AG09319 (cell line): Measurements from ENCODE around the gene TMPRSS5.

Experiments
- DNase-seq: peaks from one replicate; pipeline ENCODE4 v3.0.0-alpha.2; 2010; ENCODE audit warnings: low read depth; ENCODE audit errors: extremely low read depth
- TF ChIP-seq, protein P1 (sequence below): IDR thresholded peaks from 2 replicates; pipeline ENCODE4 v1.5.1; 2011; ENCODE audit warnings: low read depth, mild to moderate bottlenecking, inconsistent platforms, low read length, moderate library complexity

The TMPRSS5 gene

DNA sequence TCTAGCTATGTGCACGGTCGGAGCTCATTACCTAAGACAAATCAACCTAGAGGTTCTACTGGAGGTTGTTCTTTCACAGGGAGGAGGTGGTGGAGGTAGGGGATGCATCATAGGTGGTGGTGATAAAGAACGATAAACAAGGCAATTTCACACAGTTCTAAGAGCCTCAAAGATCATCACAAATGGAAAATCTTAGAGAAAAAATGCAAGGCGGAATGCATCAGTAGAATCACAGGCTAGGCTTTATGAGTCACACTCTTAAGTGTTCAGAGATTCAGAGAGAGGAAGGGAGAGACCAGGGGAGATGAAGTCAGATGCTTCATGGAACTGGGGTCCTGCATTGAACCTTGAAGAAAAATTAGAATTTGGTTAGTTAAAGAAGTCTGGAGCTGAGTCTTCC is 58.3 kb downstream of the TMPRSS5 start:
- TF ChIP-seq, protein P1, sequence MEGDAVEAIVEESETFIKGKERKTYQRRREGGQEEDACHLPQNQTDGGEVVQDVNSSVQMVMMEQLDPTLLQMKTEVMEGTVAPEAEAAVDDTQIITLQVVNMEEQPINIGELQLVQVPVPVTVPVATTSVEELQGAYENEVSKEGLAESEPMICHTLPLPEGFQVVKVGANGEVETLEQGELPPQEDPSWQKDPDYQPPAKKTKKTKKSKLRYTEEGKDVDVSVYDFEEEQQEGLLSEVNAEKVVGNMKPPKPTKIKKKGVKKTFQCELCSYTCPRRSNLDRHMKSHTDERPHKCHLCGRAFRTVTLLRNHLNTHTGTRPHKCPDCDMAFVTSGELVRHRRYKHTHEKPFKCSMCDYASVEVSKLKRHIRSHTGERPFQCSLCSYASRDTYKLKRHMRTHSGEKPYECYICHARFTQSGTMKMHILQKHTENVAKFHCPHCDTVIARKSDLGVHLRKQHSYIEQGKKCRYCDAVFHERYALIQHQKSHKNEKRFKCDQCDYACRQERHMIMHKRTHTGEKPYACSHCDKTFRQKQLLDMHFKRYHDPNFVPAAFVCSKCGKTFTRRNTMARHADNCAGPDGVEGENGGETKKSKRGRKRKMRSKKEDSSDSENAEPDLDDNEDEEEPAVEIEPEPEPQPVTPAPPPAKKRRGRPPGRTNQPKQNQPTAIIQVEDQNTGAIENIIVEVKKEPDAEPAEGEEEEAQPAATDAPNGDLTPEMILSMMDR: no peak
- no peak for DNase-seq

DNA sequence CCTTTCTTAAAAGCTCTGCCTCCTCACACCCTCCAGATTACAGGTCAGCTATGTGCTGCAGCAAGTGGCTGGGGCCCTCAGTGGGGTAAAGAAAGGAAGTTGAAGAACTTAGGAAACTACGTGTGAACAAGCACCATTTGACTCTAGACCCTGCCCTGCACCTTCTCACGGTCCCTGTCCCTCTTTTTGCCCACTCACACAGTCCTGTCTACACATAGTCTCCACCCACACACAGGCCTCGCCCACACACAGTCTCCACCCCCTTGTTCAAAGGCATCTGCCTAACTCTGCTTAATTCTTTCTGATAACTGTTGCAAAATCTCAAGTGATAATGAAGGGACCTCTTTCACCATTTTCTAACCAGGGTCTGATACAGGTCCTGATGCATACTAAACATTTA is 59.0 kb downstream of the TMPRSS5 start:
- no peak for DNase-seq
- TF ChIP-seq, protein P1: no peak

DNA sequence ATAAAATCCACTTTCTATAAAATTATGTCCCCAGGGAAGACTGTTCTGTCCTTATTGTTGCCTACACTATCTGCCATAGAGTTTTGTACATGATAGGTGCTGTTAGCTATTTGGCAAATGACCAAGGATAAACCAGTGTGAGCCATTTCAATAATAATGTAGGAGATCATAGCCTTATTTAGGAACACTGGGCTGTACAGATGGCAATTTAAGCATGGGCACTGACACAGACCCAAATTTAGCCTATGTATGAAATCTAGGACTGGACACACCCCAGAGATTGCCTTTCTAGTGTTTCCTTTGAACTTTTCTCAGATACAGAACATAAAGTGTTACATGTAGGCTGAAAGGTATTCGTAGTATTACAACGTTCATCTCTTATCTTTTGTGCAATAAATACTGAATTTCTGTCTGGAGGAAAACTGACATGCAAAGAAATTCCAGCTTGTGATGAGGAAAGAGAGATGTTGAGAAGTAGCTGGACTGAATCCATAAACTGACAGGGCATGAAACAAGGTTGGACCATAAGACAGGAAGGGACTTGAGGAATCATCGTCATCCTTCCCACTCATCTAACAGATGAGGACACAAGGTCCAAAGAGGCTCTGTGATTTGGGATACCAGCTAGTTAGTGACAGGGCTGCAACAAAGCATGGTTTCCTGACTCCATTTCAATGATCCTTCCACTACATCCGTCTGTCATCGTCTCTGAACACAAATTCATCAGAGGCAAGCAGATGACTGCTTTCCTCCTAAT is 60.3 kb downstream of the TMPRSS5 start:
- DNase-seq: no peak
- TF ChIP-seq, protein P1: no peak

DNA sequence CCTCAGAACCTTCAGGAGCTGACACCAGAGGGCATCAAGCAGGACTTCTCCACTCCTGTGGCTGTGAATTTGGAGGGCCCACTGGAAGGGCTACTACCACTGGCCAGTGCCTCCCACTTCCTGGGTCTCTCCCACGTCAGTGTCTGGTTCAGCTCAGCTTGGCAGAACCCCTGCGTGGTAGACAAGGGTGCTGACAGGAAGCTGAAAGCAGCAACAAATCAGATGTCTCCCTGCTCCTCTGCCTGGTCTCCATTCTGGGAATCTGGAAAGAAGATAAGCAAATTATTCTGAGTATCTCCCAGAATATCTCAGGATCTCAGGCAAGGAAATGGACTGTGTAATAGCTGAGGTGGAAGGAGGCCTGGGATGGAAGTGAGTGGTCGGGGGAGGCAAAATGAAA is 61.5 kb downstream of the TMPRSS5 start:
- DNase-seq: no peak
- TF ChIP-seq, protein P1: no peak

DNA sequence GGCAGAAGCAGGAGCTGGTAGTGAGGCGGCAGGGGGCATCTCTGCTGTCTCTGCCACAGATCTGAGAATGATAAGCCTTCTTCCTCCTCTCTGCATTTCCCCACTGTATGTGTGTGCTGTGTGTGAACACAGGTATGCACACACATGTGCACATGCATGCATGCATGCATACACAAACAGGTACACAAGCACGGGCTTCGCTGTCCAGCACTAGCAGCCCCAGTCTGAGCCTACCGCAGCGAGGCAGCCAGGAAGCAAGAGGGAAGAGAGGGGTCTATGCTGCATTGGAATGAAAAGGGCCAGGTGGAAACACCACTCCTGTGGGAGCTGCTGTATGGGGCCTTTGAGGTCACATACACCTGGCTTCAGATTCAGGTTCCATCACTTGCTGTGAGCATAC is 62.4 kb downstream of the TMPRSS5 start:
- TF ChIP-seq, protein P1: no peak
- DNase-seq: no peak

DNA sequence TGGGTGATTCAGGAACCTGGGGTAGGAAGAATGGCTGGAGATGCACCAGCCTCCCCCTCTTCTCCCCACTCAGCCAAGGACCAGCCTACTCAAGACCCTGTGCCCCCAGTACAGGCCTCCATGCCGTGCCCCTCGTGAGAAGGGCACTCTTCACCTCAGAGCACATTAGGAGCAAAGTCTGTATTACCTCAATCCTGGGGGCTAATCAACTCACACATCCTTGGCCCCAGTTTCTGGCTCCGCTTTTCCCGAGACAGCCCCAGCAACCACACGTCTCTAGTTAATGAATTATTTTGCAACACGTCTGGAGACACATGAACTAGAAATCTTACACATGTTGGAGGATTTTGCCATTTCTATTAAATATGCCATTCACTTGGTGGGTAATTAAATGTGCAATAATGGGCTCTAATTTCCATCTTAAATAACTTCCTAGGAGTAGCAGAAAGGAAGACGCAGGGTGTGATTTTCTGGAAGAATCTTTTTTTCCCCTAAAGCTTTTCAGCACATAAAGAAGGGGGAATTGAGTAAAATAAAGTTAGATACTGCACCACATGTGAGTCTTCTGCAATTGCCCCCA is 63.0 kb downstream of the TMPRSS5 start:
- DNase-seq: no peak
- TF ChIP-seq, protein P1: no peak

DNA sequence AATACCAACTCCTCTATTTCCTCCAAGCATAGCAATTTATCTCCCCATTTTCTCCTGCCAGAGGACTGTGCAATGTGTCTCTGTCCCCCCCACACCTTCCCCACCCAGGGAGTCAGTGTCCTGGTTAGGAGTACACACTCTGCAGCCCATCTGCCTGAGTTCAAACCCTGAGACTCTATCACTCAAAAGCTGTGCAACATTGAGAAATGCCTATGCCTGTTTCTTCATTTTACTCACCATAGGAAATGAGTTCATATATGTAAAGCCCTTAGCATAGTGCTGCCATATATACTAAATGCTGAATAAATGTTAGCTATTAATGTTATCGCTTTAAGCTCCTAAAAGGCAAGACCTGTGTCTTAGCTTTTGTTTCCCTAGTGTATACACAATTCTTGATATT is 64.0 kb downstream of the TMPRSS5 start:
- DNase-seq: no peak

More for the DNA sequence above, 64.0 kb downstream of the TMPRSS5 start:
- TF ChIP-seq, protein P1: no peak
